GM19023 (cell line): ENCODE measurements around the gene RYR2.
"Not testable (repeated sequence)": the region's sequence is repeated elsewhere in the genome, so short reads cannot be mapped to it uniquely, and the experiment has no call there.

Source experiments
- ATAC-seq: cut with Tn5 transposase; IDR thresholded peaks from one replicate; pipeline ENCODE4 v1.9.1; 2021; ENCODE audit warnings: mild to moderate bottlenecking, moderate library complexity; ENCODE audit not compliant: unreplicated experiment

The RYR2 gene

DNA sequence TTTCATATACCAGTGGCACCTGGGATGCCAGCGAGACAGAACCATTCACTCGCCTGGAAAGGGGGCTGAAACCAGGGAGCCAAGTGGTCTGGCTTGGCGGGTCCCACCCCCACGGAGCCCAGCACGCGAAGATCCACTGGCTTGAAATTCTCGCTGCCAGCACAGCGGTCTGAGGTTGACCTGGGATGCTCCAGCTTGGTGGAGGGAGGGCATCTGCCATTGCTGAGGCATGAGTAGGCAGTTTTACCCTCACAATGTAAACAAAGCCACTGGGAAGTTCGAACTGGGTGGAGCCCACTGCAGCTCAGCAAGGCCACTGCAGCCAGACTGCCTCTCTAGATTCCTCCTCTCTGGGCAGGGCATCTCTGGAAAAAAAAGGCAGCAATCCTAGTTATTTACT, 778.6 kb downstream of the RYR2 start:
- not testable (repeated sequence) for ATAC-seq

DNA sequence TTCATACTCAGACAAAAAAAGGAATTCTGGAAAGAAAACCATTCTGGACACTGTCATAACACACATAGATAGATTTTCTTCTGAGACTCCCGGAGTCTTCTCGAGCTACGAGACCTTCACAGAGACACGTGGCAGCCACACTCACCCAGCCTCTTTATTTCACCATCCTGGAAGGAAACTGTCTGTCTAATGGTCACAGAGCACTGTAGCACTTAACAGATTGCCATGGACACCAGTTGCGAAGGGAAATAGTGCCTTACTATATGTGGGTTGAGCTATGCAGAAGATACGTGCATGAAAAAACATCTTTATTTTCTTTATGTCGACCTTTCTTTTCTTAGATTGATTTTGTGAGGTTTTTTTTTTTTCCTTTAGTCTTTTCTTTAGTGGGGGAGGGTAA, 790.9 kb downstream of the RYR2 start:
- ATAC-seq, result no peak

- ATAC-seq, result no peak
Observed at GRCh38 chr1:237834048-237834447, 792.1 kb downstream of the RYR2 start.

DNA sequence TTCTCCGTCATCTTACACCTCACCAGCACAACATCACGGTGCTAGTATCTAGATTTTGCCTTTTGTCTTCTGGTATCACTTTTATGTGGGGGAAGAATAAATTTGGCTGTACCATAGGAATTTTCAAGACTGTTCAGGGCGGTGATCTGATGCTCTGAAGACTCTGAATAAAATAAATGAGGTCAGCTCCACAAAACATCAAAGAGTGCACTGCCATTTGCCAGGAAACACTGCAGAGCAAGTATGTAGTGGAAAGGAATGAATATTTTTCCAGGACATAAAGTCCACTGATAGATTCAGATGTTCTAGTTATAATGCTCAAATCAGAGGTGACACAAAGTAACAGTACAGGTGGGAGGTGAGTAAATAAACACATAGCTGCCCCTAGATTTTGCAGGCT, 792.5 kb downstream of the RYR2 start:
- no peak for ATAC-seq

- no peak for ATAC-seq
Observed at GRCh38 chr1:237838320-237838719, 796.3 kb downstream of the RYR2 start.

- ATAC-seq, result no peak
Observed at GRCh38 chr1:237838904-237839534, 797.0 kb downstream of the RYR2 start.

GRCh38 chr1:237841485-237841884, 799.5 kb downstream of the RYR2 start:
- no peak for ATAC-seq

- ATAC-seq, result not testable (repeated sequence)
Observed at GRCh38 chr1:237843516-237843915, 801.5 kb downstream of the RYR2 start.

GRCh38 chr1:237851210-237851845, 809.3 kb downstream of the RYR2 start:
- ATAC-seq, result no peak

DNA sequence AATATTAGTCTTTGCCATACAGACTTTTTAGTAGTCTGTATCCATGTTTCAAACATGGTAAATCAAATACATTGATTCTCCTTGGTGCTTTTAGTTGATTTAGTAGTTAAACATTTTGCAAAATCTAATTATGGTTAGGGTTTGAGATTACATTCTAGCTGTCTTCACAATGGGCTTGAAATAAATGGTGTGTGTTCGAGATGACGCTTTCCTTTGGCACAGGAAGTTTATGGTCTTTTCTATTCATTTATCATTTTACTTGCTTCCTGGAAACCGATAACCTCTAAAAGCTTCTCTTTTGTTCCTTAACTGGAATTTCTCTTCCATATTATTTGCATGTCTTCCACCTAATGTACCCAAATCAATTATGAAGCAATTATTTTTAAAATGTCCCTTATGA, 810.4 kb downstream of the RYR2 start:
- no peak for ATAC-seq

DNA sequence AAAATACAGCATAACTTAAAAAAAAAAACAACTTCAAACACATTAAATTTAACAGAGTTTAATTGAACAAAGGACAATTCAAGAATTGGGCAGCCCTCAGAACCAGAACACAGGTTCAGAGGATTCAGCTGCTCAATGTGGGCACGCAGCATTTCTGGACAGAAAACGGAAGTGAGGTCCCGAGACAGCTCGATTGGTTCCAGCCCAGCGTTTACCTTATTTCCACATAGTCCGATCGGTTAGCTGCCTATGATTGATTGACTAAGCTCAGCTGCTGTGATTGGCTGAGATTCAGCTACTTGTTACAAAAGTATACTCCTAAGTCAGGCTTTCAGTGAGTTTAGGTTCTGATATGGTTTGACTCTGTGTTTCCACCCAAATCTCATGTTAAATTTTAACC, 815.5 kb downstream of the RYR2 start:
- ATAC-seq, result no peak

DNA sequence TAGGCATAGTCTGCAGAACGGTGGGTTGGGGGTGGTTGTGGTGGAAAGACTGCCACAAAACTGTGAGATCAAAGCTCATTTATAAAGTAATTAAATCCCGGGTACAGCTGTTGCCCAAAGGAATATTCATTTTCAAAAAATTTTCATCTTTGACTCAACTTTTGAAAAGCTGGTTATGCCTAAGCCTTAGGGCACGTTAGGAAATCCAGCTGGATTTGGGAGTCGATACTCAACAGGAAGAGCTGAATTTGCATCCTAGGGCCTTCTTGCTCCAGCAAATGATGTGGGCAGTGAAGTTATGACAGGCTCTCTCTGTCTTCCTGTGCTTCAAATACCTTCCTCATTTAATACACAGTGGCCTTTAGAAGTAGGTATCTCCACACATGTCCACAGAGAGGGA, 817.0 kb downstream of the RYR2 start:
- ATAC-seq, result no peak

DNA sequence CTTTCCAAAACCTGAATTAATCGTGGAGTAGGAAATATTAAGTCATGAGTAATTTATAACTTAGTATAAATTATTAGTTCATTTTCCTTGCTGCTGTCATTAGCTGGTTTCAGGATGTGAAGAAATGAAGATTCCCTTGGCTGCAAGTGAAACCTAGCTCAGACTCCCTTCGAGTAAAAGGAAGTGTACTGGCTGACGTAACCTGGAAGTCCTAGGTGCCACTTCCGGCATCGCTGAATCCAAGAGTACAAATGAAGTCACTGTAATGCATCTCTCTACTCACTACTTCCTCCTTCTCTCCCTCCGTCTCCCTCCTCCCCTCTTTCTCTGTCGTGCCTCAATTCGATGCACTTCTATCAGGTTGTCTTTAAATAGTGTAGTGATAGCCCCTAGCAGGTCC, 820.0 kb downstream of the RYR2 start:
- no peak for ATAC-seq

GRCh38 chr1:237863234-237863633, 821.2 kb downstream of the RYR2 start:
- ATAC-seq, result no peak

GRCh38 chr1:237864338-237865244, 822.6 kb downstream of the RYR2 start:
- no peak for ATAC-seq

- no peak for ATAC-seq
Observed at GRCh38 chr1:237867380-237867888, 825.5 kb downstream of the RYR2 start.

GRCh38 chr1:237868817-237869600, 827.0 kb downstream of the RYR2 start:
- no peak for ATAC-seq

- ATAC-seq, result no peak
Observed at GRCh38 chr1:237873487-237874211, 831.7 kb downstream of the RYR2 start.

DNA sequence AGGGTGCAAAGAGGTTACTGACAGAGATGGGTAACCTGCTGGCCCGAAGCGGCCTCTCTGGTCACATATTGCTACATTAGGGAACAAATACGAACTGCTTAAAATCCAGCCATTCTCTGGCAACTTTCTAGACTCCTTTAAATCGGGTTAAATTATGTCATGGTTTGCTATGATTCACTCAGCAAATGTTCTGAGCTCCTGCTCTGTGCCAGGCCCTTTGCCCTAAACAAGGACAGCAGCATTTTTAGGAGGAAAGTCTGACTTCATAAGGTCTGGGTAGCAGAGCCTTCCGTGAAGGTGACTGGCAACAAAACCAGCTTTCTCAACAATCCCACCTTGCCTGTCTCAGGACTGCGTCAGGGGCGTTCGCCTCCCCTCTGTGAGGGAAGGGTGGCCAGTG, 833.3 kb downstream of the RYR2 start:
- no peak for ATAC-seq

GRCh38 chr1:237877631-237878030, 835.6 kb downstream of the RYR2 start:
- ATAC-seq, result no peak
